OCI-LY7 (cell line): ENCODE data around the gene PIK3R1.

Source experiments
- EZH2phosphoT487 ChIP-seq: fragments of 200-600 bp; sonication (generic); IDR thresholded peaks from 2 replicates; pipeline ENCODE4 v1.6.1; 2018; ENCODE audit warnings: low read depth, borderline replicate concordance, mild to moderate bottlenecking, mixed run types, antibody characterized with exemption, low read length, moderate library complexity, mixed read lengths
- TF ChIP-seq, protein P1 (sequence below): fragments of 200-600 bp; sonication (generic); conservative IDR thresholded peaks from 2 replicates; pipeline ENCODE4 v1.5.1; 2014; ENCODE audit warnings: mild to moderate bottlenecking, antibody characterized with exemption, low read length, moderate library complexity, mixed read lengths

GRCh38 chr5:68222310-68222709 lies 6.8 kb downstream of the PIK3R1 start:
- TF ChIP-seq, protein P1, sequence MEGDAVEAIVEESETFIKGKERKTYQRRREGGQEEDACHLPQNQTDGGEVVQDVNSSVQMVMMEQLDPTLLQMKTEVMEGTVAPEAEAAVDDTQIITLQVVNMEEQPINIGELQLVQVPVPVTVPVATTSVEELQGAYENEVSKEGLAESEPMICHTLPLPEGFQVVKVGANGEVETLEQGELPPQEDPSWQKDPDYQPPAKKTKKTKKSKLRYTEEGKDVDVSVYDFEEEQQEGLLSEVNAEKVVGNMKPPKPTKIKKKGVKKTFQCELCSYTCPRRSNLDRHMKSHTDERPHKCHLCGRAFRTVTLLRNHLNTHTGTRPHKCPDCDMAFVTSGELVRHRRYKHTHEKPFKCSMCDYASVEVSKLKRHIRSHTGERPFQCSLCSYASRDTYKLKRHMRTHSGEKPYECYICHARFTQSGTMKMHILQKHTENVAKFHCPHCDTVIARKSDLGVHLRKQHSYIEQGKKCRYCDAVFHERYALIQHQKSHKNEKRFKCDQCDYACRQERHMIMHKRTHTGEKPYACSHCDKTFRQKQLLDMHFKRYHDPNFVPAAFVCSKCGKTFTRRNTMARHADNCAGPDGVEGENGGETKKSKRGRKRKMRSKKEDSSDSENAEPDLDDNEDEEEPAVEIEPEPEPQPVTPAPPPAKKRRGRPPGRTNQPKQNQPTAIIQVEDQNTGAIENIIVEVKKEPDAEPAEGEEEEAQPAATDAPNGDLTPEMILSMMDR = no peak
- no peak for TF ChIP-seq EZH2phosphoT487
